PC-9 (cell line): ENCODE data around the gene NTF3. TPM values are rescaled to one million over a fixed set of nuclear protein-coding genes. Genes with fewer than 3 reads are reported as not detected.

ENCODE experiments used
- BruUV-seq: library from RNA; stranded (reverse); fragments of 400-500 nt; replicated peaks from 2 replicates; lab custom pipeline; 2021; lab: Mats Ljungman, UMichigan
- CTCF ChIA-PET: fragments of 300-600 bp; sonication (Branson Sonifier 250); formaldehyde crosslinking; loops from one replicate; lab custom pipeline; 2022; ENCODE audit warnings: antibody characterized with exemption; lab: Charles Lee
- POLR2A ChIA-PET: fragments of 300-600 bp; sonication (Branson Sonifier 250); formaldehyde crosslinking; loops from one replicate; lab custom pipeline; 2022; ENCODE audit warnings: antibody characterized with exemption; ENCODE audit not compliant: unreplicated experiment; lab: Charles Lee
- DNase-seq, 2 experiments: peaks; one replicate each; pipeline versions ENCODE4 v3.0.0 to v3.0.0-alpha.2; 2015 to 2022; ENCODE audit warnings: mixed read lengths in 1 of 2
- H2AFZ ChIP-seq: fragments of 200-600 bp; sonication (generic); 2 replicates; pipeline ENCODE4 v1.8.1; 2017; ENCODE audit warnings: antibody characterized with exemption
- H3F3A ChIP-seq: fragments of 200-600 bp; sonication (generic); 2 replicates; pipeline ENCODE4 v1.8.1; 2017; ENCODE audit warnings: antibody characterized with exemption, mild to moderate bottlenecking, low read depth; ENCODE audit not compliant: insufficient read depth
- H3K27ac ChIP-seq: fragments of 200-600 bp; sonication (generic); 2 replicates; pipeline ENCODE4 v1.6.1; 2016; ENCODE audit warnings: mixed run types
- H3K27me3 ChIP-seq: fragments of 200-600 bp; sonication (generic); 2 replicates; pipeline ENCODE4 v1.6.1; 2016; ENCODE audit warnings: low read depth, mixed run types; ENCODE audit not compliant: insufficient read depth
- H3K36me3 ChIP-seq: fragments of 200-600 bp; sonication (generic); 2 replicates; pipeline ENCODE4 v1.6.1; 2016; ENCODE audit warnings: low read depth, mixed run types
- H3K4me1 ChIP-seq: fragments of 200-600 bp; sonication (generic); replicated peaks from 2 replicates; pipeline ENCODE4 v1.6.1; 2016; ENCODE audit warnings: mixed run types; ENCODE audit not compliant: insufficient read depth
- H3K4me2 ChIP-seq: fragments of 200-600 bp; sonication (generic); 2 replicates; pipeline ENCODE4 v1.6.1; 2017; ENCODE audit warnings: mixed run types
- H3K4me3 ChIP-seq: fragments of 200-600 bp; sonication (generic); 2 replicates; pipeline ENCODE4 v1.6.1; 2016; ENCODE audit warnings: mixed run types
- H3K79me2 ChIP-seq: fragments of 200-600 bp; sonication (generic); 2 replicates; pipeline ENCODE4 v1.6.1; 2017; ENCODE audit warnings: low read depth, mixed run types
- H3K9me2 ChIP-seq: fragments of 200-600 bp; sonication (generic); 2 replicates; pipeline ENCODE4 v1.8.1; 2017; ENCODE audit warnings: mild to moderate bottlenecking; ENCODE audit not compliant: insufficient read depth
- H3K9me3 ChIP-seq: fragments of 200-600 bp; sonication (generic); 2 replicates; pipeline ENCODE4 v1.8.1; 2016; ENCODE audit warnings: low read depth; ENCODE audit not compliant: insufficient read depth
- H4K20me1 ChIP-seq: fragments of 200-600 bp; sonication (generic); 2 replicates; pipeline ENCODE4 v1.8.1; 2017; ENCODE audit not compliant: insufficient read depth
- EZH2 ChIP-seq: fragments of 200-600 bp; sonication (generic); IDR thresholded peaks from 2 replicates; pipeline ENCODE4 v1.8.0; 2017; ENCODE audit warnings: antibody characterized with exemption, low read depth
- intact Hi-C: fragments of 100-400 bp; cut with micrococcal nuclease; formaldehyde crosslinking; loops from one replicate; pipeline ENCODE4 v1.10.0; 2022; ENCODE audit not compliant: unreplicated experiment
- total RNA-seq: library from RNA; stranded (reverse); gene quantifications from 2 replicates; pipeline ENCODE4 v1.2.3, GENCODE V29; 2021
- TF ChIP-seq, protein P1 (sequence below): fragments of 200-600 bp; sonication (generic); conservative IDR thresholded peaks from 2 replicates; pipeline ENCODE4 v1.6.1; 2017; ENCODE audit warnings: mixed run types, antibody characterized with exemption, mild to moderate bottlenecking, moderate library complexity

NTF3 gene
- total RNA-seq, 1 experiment from 2014 or later: not detected

DNA sequence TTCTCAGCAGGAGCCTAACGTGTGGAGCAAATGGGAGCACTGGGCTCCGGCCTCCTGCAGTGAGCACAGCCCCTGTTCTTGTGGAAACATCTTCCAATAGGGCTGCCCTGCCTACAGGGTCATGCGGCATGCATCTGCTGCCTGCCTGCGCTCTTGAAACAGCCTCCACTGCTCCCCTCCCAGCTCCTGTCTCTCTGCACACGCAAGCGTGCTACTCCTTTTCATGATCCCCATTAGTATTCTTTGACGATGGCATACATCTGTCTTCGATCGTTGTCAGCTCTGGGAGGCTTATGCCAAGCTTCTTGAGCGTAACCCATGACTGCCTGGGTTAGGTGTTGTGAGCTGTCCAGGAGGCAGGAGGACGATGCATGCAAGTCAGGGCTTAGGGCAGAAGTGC, 23.1 kb downstream of the NTF3 start:
- no peaks in the 10 kb centered on the region for H3F3A ChIP-seq
- no peak overlapping the region for H3K27ac ChIP-seq
- H3K4me2 ChIP-seq: no peak overlapping the region
- ChIA-PET CTCF (no interaction called here), POLR2A (no interaction called here)
- H3K79me2 ChIP-seq: no peaks in the 10 kb centered on the region
- no peaks in the 10 kb centered on the region for H3K36me3 ChIP-seq
- intact Hi-C loops: no loop called here
- no peaks in the 10 kb centered on the region for H4K20me1 ChIP-seq
- no peak overlapping the region for H3K4me3 ChIP-seq
- no peaks in the 10 kb centered on the region for H3K9me3 ChIP-seq
- no peak overlapping the region for H2AFZ ChIP-seq
- BruUV-seq: no TSS peak
- TF ChIP-seq EZH2: no peak
- DNase-seq: no peak
- no peaks in the 10 kb centered on the region for H3K4me1 ChIP-seq
- H3K9me2 ChIP-seq: no peaks in the 10 kb centered on the region
- H3K27me3 ChIP-seq: peaks cover 89% of the 10 kb centered on the region

DNA sequence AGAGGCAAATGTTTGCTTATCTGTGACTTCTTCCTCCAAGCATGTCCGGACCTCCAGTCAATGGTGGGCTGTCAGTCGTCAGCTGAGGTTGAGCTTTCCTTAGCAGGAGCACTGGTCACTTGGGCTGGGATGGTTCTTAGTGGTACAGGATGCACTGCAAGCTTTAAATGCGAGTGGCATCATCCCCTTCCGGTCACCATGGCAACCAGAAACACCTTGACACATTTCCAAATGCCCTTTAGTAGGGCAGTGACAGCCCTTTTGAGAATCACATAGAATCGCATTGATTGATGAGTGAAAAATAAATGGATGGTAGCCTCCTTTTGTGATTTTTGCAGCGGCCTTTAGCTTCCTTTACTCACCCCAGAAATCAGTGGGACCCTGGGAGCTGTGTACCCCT, 24.1 kb downstream of the NTF3 start:
- Histone ChIP-seq H3K36me3 (no peaks in the 10 kb centered on the region), H3K4me3 (no peak overlapping the region), H3K4me2 (no peak overlapping the region), H3F3A (no peaks in the 10 kb centered on the region), H3K79me2 (no peaks in the 10 kb centered on the region), H3K9me2 (no peaks in the 10 kb centered on the region), H3K27ac (no peak overlapping the region), H3K4me1 (no peaks in the 10 kb centered on the region), H3K27me3 (peaks cover 85% of the 10 kb centered on the region), H3K9me3 (no peaks in the 10 kb centered on the region), H2AFZ (no peak overlapping the region), H4K20me1 (no peaks in the 10 kb centered on the region)
- no peak for DNase-seq
- ChIA-PET POLR2A (interaction anchor here (0.5 kb wide), 1 partner anchor 481 kb away, joined by 3 read pairs; no protein-coding TSS in a partner anchor), CTCF (no interaction called here)
- BruUV-seq: no TSS peak
- TF ChIP-seq, protein P1, sequence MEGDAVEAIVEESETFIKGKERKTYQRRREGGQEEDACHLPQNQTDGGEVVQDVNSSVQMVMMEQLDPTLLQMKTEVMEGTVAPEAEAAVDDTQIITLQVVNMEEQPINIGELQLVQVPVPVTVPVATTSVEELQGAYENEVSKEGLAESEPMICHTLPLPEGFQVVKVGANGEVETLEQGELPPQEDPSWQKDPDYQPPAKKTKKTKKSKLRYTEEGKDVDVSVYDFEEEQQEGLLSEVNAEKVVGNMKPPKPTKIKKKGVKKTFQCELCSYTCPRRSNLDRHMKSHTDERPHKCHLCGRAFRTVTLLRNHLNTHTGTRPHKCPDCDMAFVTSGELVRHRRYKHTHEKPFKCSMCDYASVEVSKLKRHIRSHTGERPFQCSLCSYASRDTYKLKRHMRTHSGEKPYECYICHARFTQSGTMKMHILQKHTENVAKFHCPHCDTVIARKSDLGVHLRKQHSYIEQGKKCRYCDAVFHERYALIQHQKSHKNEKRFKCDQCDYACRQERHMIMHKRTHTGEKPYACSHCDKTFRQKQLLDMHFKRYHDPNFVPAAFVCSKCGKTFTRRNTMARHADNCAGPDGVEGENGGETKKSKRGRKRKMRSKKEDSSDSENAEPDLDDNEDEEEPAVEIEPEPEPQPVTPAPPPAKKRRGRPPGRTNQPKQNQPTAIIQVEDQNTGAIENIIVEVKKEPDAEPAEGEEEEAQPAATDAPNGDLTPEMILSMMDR: no peak
- TF ChIP-seq EZH2: no peak
- intact Hi-C loops: no loop called here

DNA sequence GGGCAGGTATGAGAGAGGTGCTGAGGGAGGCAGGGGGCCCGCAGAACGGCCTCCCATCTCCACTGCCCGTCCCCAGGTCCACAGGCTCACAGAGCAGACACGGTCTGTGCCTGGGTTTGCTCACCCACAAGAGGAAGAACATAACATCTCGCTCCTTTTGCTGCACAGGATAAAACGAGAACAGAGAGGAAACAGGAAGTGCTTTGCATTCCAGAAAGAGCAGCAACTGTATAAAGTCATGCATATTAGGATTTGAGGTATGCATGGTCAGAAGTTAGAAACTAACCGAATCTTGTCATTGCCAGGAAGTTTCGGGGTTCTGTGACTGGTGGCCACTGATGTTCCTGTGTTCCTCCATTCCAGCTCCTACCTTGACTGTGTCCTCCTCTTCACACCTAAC, 25.0 kb downstream of the NTF3 start:
- no peak for TF ChIP-seq EZH2
- TF ChIP-seq, protein P1: no peak
- no TSS peak for BruUV-seq
- Histone ChIP-seq H3K9me3 (no peaks in the 10 kb centered on the region), H3F3A (no peaks in the 10 kb centered on the region), H3K9me2 (no peaks in the 10 kb centered on the region), H2AFZ (no peak overlapping the region), H3K27ac (no peak overlapping the region), H4K20me1 (no peaks in the 10 kb centered on the region), H3K4me1 (no peaks in the 10 kb centered on the region), H3K27me3 (peaks cover 76% of the 10 kb centered on the region), H3K36me3 (no peaks in the 10 kb centered on the region), H3K4me3 (no peak overlapping the region), H3K4me2 (no peak overlapping the region), H3K79me2 (no peaks in the 10 kb centered on the region)
- intact Hi-C loops: no loop called here
- no peak for DNase-seq
- ChIA-PET POLR2A (no interaction called here), CTCF (no interaction called here)
